Gastrocnemius medialis (tissue), 4 donors: Measurements from ENCODE around the gene TMEM59L. TPM values are rescaled to one million over a fixed set of nuclear protein-coding genes. Genes with fewer than 3 reads are reported as not detected.

Source experiments
- ATAC-seq, 2 donors: fragments of 150-250 bp; one replicate each; pipeline ENCODE4 v1.9.1; 2016
- DNase-seq, 2 donors: peaks; one replicate each; pipeline ENCODE4 v3.0.0-alpha.2; 2019
- H3K27ac ChIP-seq, 4 donors: fragments of 200-600 bp; sonication (generic); 1 replicate in 1 of 4; 2 replicates in 3 of 4; pipeline ENCODE4 v1.5.1; 2016 to 2018; ENCODE audit warnings: mild to moderate bottlenecking in 2 of 4, moderate library complexity in 1 of 4
- H3K27me3 ChIP-seq, 3 donors: fragments of 200-600 bp; sonication (generic) in 2 of 3; 1 replicate in 1 of 3; 2 replicates in 2 of 3; pipeline versions ENCODE4 v1.5.1 to v1.6.0; 2016 to 2019; ENCODE audit warnings: mild to moderate bottlenecking in 1 of 3, moderate library complexity in 1 of 3
- H3K36me3 ChIP-seq, 2 donors: fragments of 200-600 bp; sonication (generic) in 1 of 2; one replicate each; pipeline ENCODE4 v1.5.1; 2017 to 2018
- H3K4me1 ChIP-seq, 2 donors: fragments of 200-600 bp; sonication (generic) in 1 of 2; one replicate each; pipeline ENCODE4 v1.5.1; 2016 to 2017; ENCODE audit warnings: mild to moderate bottlenecking in 2 of 2
- H3K4me3 ChIP-seq, 4 donors: fragments of 200-600 bp; sonication (generic) in 3 of 4; 1 replicate in 1 of 4; 2 replicates in 3 of 4; pipeline ENCODE4 v1.5.1; 2016 to 2019; ENCODE audit warnings: mild to moderate bottlenecking in 2 of 4
- H3K9me3 ChIP-seq, 3 donors: fragments of 200-600 bp; sonication (generic) in 2 of 3; 1 replicate in 1 of 3; 2 replicates in 2 of 3; pipeline ENCODE4 v1.5.1; 2016 to 2019
- POLR2A ChIP-seq, 2 donors: fragments of 450-650 bp; IDR thresholded peaks; one replicate each; pipeline ENCODE4 v1.6.1; 2017; ENCODE audit warnings: antibody characterized with exemption in 2 of 2, mild to moderate bottlenecking in 2 of 2, moderate library complexity in 2 of 2
- in situ Hi-C, 4 donors: fragments of 200-750 bp; cut with MboI; loops; one replicate each; pipeline versions ENCODE4 v1.15.0 to v1.8.0; 2017; ENCODE audit warnings: low sequenced_read_pairs in 4 of 4
- intact Hi-C: fragments of 100-400 bp; cut with DNase I; formaldehyde crosslinking; loops from one replicate; pipeline ENCODE4 v1.15.1; 2023; ENCODE audit warnings: low total_unique reads
- total RNA-seq, 4 donors: library from RNA; depleted of rRNA; stranded (reverse); fragments of >200 nt; gene quantifications; one replicate each; pipeline versions ENCODE4 v1.1.0 to v1.2.3, GENCODE V29; 2016
- TF ChIP-seq, protein P1 (sequence below), 5 experiments: fragments of 450-650 bp in 3 of 5; fragments of 200-600 bp in 2 of 5; sonication (generic) in 2 of 5; IDR thresholded peaks in 4 of 5; conservative IDR thresholded peaks in 1 of 5; 1 replicate in 4 of 5; 2 replicates in 1 of 5; pipeline ENCODE4 v1.5.1; 2016 to 2019; ENCODE audit warnings: antibody characterized with exemption in 5 of 5, mild to moderate bottlenecking in 3 of 5, moderate library complexity in 3 of 5

TMEM59L gene
- total RNA-seq, 4 donors from 2014 or later, result 0.20 to 2.1 (median 0.36) TPM; not detected in 1

DNA sequence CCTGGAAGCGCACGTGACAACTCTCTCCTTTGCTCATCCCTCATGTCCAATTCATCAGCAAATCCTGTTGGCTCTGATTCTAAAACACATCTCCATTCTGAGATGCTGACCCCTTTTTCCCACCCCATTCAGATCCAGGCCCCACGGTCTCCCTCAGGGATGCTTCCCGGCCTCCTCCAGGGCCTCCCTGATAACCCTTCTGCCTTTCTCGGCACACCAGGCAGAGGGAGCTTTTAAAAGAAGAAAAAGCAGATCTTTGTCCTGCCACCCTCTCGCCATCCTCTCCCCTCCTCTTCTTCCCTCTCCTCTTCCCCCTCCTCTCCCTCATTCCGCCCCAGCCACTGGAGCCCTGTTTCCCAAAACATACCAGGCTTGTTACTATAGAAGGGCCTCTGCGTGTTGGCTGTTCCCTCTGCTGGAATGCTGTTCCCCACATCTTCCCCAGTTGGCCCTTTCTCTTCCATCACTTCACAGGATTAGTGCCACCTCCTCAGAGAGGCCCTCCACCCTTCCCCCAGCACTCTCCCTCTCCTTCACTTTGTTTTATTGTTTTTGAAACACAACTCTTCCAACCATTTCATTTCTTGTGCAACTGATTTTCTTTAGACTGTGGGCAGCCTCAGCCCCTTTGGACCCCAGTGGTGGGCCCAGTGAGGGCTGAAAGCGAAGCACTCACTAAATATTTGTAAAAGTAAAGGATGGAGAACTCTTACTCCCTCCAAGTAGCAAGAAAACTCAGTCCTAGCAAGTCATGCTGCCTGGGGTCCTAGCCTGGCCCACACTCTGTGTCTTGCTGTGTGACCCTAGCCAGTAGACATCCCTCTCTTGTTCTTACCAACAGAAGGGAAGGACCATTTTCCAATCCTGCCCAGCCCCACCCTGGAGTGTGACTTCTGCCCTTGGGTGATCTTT, 3.6 kb upstream of the TMEM59L start:
- intact Hi-C loops (no loop called here), in situ Hi-C loops (no loop called here)
- DNase-seq (no peak), ATAC-seq (no peak)
- TF ChIP-seq, protein P1, sequence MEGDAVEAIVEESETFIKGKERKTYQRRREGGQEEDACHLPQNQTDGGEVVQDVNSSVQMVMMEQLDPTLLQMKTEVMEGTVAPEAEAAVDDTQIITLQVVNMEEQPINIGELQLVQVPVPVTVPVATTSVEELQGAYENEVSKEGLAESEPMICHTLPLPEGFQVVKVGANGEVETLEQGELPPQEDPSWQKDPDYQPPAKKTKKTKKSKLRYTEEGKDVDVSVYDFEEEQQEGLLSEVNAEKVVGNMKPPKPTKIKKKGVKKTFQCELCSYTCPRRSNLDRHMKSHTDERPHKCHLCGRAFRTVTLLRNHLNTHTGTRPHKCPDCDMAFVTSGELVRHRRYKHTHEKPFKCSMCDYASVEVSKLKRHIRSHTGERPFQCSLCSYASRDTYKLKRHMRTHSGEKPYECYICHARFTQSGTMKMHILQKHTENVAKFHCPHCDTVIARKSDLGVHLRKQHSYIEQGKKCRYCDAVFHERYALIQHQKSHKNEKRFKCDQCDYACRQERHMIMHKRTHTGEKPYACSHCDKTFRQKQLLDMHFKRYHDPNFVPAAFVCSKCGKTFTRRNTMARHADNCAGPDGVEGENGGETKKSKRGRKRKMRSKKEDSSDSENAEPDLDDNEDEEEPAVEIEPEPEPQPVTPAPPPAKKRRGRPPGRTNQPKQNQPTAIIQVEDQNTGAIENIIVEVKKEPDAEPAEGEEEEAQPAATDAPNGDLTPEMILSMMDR (IDR thresholded peaks at IDR 0.05 in 4 of 5, conservative IDR thresholded peaks at IDR 0.05 in 1 of 5), result no peak
- no peak for TF ChIP-seq POLR2A (IDR thresholded peaks at IDR 0.05)
- H3K4me1 ChIP-seq, result peaks cover 5 to 32% of the 10 kb centered on the region in 2 donors
- no peaks in the 10 kb centered on the region for H3K36me3 ChIP-seq
- H3K27ac ChIP-seq, result no peak overlapping the region
- H3K4me3 ChIP-seq, result no peak overlapping the region
- H3K9me3 ChIP-seq, result no peaks in the 10 kb centered on the region
- H3K27me3 ChIP-seq, result peaks cover 89 to 90% (median 90%) of the 10 kb centered on the region in 3 donors

DNA sequence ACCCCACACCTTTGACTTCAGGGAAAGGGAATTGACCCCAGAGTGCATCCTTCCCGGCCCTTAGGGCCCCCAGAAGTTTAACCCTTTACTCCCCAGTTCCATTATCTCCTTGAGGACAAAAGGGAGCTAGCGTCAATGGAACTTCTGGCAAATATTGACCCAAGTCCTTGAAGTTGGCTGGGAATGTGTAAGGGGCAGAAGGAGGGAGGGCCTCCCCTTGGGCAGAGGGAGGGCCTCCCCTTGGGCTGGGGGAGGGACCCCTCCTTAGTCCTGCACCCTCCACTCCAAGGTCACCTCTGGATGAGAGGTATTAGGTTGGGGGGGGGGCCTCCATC, 3.0 kb upstream of the TMEM59L start:
- ATAC-seq (no peak), DNase-seq (no peak)
- intact Hi-C loops (no loop called here), in situ Hi-C loops (no loop called here)
- TF ChIP-seq POLR2A (IDR thresholded peaks at IDR 0.05), result no peak
- TF ChIP-seq, protein P1 (IDR thresholded peaks at IDR 0.05 in 4 of 5, conservative IDR thresholded peaks at IDR 0.05 in 1 of 5), result no peak
- Histone ChIP-seq H3K4me1 (peaks cover 5 to 30% of the 10 kb centered on the region in 2 donors), H3K27ac (no peak overlapping the region), H3K9me3 (no peaks in the 10 kb centered on the region), H3K36me3 (no peaks in the 10 kb centered on the region), H3K27me3 (peaks cover 87 to 93% (median 89%) of the 10 kb centered on the region in 3 donors), H3K4me3 (no peak overlapping the region)

DNA sequence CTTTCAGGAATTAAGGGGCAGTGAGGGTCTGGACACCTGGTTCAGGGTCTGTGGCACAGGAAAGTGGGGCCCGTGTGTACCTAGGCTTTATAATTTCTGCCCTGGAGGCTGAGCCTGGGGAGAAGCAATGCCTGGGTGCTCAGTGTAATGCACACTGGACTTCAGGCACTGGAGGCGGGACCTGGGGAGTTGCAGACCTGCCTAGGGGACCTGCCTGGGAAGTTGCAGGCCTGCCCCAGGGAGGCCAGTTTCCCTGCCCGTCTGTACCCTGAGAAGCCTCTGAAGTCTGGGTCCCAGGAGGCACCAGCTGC, 2.5 kb upstream of the TMEM59L start:
- intact Hi-C loops, result no loop called here

DNA sequence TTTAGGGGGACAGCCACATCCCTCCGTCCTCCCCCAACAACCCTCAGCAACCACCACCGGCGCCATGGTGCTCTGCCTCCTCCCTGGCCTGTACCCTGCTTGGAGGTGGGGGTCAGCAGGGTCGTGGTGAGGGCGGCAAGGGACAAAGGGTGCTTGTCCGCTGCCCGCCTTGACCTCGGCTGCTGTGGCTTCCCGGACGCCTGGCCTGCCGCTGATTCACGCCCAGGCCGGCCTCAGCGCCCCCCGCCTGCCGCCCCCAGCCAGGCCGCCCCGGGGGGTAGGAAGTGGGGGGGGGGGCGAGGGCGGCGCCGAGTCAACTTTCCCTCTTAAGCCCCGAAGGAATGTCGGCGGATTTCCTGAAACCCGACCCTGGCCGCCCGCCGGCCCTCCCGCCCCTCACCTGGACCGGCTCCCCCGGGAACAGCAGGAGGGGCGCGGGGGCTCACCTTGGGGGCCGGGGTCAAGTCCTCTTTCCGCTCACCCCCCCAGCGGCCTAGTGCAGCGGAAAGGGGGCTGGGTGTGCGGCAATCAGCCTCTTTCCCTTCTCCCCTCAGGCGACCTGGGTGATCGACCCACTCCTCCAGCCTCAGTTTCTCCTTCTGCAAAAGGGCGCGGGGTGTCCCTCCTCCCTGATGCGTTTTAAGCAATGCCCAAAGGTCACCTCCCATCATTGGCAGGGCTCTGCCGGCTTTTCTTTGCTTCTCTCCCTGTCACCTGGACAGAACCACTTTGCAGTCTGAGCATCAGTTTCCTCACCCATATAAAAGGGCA, 1.9 kb upstream of the TMEM59L start:
- H3K4me1 ChIP-seq, result peaks cover 5 to 30% of the 10 kb centered on the region in 2 donors
- H3K27ac ChIP-seq, result no peak overlapping the region

More for the DNA sequence above, 2.5 kb upstream of the TMEM59L start:
- H3K4me1 ChIP-seq, result peaks cover 5 to 30% of the 10 kb centered on the region in 2 donors
- H3K27me3 ChIP-seq, result peaks cover 84 to 89% (median 86%) of the 10 kb centered on the region in 3 donors
- H3K4me3 ChIP-seq, result no peak overlapping the region
- TF ChIP-seq, protein P1 (IDR thresholded peaks at IDR 0.05 in 4 of 5, conservative IDR thresholded peaks at IDR 0.05 in 1 of 5), result no peak
- TF ChIP-seq POLR2A (IDR thresholded peaks at IDR 0.05), result no peak
- H3K9me3 ChIP-seq, result no peaks in the 10 kb centered on the region
- H3K36me3 ChIP-seq, result no peaks in the 10 kb centered on the region
- no peak for DNase-seq
- in situ Hi-C loops, result no loop called here
- ATAC-seq, result no peak
- no peak overlapping the region for H3K27ac ChIP-seq

More for the DNA sequence above, 1.9 kb upstream of the TMEM59L start:
- no peak for DNase-seq
- TF ChIP-seq POLR2A (IDR thresholded peaks at IDR 0.05), result no peak
- TF ChIP-seq, protein P1 (IDR thresholded peaks at IDR 0.05 in 4 of 5, conservative IDR thresholded peaks at IDR 0.05 in 1 of 5), result no peak
- Histone ChIP-seq H3K4me3 (no peak overlapping the region), H3K9me3 (no peaks in the 10 kb centered on the region), H3K27me3 (peaks cover 79 to 84% (median 81%) of the 10 kb centered on the region in 3 donors), H3K36me3 (no peaks in the 10 kb centered on the region)
- ATAC-seq, result no peak
- in situ Hi-C loops (no loop called here), intact Hi-C loops (no loop called here)
